NCI-H128 (cell line): ENCODE results near the gene EFHD1.
"Not testable (repeated sequence)": the region's sequence is repeated elsewhere in the genome, so short reads cannot be mapped to it uniquely, and the experiment has no call there.

Source experiments
- DNase-seq: peaks from one replicate; lab custom pipeline; 2025; ENCODE audit not compliant: unreplicated experiment; lab: John Stamatoyannopoulos, UW

Gene EFHD1

DNA sequence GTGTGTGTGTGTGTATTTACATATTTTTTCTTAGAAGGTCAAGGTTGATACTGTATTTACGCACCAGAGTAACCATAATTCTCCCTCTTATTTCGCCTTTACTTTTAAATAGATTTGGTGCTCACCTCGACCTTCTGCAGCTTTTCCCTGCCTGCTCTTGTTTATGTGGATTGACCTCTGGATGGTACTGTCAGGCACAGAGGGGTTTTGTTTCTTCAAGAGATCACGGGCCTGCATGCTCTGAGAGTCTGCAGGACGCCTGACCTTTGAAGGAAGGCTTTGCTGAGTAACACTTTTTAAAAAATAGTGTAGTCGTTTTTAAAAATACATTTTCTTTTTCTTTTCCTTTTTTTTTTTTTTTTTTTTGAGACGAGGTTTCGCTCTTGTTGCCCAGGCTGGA is 18.1 kb upstream of the EFHD1 start:
- DNase-seq: no peak

DNA sequence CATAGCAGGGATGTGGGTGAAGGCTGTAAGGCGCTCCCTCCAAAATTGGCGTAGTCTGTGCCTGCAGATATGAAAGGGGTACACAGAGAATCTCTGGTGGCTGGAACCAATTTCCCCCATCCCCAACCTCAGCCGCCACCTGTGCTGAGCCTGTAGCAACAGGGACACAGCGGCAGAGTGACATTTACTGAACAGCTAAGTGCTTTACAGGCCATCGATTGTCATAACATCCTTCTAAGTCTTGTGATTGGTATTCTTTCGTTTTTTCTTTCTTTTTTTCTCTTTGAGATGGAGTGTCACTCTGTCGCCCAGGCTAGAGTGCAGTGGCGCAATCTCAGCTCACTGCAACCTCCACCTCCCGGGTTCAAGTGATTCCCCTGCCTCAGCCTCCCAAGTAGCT is 12.2 kb upstream of the EFHD1 start:
- no peak for DNase-seq

DNA sequence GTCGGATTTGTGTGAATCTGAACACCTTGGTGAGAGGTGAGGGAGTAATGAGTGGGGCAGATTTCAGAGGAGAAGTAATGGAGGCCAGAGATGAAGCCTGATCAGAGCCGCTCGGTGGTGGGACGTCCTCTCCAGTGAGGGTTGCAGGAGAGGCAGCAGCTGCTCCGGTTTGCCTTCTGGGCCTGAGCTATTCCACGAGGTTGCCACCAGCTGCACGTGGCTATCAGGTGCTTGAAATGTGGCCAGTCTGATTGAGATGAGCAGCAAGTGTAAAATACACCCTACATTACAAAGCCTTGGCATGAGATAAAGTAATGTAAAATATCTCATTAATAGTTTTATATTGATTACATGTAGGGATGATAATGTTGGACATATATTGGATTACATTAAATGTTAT is 10.8 kb upstream of the EFHD1 start:
- no peak for DNase-seq

DNA sequence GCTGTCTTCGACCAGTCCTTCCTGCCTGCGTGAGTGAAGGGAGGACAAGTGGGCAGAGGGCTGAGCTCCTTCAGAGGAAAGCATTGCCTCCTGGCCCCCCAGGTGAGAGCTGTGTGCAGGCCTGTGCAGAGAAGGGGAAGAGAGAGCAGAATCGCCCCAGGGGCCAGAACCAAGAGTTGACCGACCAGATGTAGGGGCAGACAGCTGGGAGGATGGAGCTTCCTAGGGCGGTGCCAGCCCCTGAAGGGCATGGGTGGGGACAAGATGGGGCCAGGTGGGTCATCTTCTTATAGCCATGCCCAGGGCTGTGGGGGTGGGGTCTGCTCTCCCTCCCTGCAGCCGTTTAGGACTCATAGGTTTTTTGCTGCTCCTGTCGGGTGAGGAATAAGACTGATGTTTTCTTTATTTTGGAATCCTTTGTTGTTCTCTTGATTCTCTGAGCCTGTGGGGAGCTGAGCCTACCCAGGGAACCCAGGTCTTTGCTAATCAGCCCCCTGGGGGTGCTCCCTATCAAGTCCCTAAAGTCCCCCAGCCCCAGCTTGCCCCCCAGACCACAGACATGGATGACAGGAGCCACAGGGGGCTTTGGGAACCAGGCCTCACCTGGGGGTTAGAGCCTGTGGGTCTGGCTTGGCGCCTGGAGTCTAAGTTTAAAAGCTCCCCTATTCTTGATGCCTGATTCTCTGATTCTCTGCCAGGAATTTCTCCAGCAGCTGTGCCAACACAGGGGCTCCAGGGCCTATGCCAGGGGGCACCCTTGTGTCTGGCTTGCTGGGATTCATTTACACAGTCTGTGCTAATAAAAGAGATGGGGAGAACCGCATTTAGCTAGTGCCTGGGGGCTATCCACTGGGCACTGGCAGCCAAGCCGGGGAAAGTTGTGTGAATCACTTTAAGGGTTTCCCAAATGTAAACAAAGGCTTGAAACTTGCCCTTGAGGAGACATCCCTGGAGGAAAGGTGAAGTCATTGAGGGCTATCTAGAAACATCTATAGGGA is 9.3 kb upstream of the EFHD1 start:
- no peak for DNase-seq

DNA sequence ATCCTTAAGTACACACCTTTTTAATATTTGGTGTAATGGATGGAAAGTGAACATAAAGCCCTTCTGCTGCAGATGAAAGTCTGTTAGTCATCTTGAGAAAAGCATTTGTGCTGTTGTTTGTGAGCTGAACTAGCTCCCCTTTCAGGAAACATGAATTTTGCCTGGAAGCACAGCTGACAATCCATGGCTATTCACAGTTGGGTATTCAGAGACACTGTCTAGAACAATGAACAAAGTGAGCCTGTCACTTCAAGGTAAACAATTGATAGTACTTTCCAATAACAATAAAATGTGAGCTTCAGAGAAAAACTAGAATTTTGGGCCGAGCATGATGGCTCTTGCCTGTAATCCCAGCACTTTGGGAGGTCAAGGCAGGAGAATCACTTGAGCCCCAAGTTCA is 6.8 kb upstream of the EFHD1 start:
- no peak for DNase-seq

DNA sequence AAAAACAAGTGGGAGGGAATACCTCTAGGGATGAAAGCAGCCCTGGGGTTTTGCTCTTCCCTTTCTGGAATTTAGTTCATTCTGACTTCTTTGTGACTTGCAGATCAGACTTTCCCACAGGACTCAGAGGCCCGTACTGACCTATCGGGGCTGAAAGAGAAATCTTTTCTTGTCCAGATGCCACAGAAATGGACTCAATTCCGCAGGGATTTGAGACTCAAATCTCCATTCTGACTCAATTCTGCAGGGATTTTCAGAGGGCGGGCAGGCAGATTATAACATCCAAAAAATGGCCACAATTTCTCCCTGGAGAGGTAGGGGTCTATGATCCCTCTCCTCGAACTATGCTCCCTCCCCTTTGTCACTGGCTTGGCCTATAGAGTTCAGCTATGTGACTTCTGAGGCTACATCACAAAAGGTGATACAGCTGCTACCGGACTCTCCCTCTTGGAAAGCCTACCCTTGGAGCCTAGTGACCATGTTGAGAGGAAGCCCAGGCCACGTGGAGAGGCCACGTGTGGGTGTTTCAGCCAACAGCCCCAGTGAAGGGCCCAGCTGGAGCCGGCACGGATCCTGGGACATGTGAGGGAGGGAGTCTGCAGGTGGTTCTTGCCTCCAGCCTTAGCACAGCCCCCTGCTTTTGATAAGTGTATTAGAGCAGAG is 4.8 kb upstream of the EFHD1 start:
- no peak for DNase-seq

DNA sequence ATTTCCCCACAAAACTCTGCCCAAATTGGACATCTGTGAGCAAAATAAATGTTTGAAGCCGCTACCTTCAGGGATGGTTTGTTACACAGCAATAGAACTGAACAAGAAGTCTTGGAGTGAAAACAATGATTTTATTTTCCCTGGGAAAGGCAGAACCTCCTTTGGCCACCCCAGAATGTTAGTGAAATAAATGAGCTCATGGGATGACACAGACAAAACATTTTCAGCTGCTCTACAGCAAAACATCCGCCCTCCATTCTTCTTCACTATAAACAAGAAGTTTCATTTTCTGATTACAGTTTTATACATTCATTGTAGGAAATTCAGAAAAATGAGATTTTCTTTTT is 4.3 kb upstream of the EFHD1 start:
- DNase-seq: no peak

DNA sequence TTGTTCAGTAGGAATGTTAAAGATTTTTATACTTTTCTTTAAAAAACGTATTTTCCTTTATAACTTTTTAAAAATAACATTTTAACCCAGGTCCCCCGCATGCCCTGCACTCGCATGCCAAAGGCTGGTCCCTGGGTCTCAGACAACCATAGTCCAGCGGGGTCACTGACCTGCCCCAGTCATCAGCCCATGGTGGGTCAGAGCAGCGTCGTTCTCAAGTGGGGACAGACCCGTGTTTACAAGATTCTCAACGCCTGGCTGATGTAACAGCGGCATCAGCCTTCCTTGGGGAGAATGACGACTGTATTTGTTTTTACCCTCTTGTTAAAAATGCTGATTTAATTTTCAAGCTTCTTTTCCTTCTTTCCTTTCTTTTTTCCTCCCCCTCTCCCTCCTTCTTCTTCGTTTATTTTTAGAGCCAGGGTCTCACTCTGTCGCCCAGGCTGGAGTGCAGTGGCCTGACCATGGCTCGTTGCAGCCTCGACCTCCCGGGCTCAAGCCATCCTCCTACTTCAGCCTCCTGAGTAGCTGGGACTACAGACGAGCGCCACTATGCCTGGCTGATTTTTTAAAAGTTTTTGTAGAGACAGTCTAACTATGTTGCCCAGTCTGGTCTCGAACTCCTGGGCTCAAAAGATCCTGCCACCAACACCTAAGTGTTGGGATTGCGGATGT is 1.0 kb upstream of the EFHD1 start:
- no peak for DNase-seq

DNA sequence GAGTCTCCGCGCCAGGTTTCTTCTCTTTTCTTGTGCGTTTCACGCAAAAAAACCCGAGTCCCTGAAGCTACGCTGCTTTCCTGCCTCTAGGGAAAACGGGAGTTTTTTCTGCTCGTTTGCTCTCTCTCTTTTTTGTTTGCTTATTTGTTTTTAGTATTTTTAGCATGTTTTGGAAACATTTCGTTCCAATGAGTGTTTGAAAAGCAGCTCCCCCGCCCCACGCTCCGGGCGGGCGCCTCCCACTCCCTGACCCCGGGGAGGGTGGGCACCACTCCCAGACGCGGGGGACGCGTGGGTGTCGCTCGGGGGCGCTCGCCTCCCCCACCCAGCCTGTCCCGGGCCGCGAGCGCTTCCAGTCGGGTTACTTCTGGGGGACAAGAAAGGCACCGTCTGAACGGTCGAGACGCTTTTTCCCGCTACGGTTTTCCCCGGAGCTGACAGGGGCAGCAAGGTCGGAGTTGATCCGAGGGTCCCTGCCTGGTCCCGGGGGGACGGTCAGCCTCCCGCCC is 446 bp upstream of the EFHD1 start:
- DNase-seq: no peak

DNA sequence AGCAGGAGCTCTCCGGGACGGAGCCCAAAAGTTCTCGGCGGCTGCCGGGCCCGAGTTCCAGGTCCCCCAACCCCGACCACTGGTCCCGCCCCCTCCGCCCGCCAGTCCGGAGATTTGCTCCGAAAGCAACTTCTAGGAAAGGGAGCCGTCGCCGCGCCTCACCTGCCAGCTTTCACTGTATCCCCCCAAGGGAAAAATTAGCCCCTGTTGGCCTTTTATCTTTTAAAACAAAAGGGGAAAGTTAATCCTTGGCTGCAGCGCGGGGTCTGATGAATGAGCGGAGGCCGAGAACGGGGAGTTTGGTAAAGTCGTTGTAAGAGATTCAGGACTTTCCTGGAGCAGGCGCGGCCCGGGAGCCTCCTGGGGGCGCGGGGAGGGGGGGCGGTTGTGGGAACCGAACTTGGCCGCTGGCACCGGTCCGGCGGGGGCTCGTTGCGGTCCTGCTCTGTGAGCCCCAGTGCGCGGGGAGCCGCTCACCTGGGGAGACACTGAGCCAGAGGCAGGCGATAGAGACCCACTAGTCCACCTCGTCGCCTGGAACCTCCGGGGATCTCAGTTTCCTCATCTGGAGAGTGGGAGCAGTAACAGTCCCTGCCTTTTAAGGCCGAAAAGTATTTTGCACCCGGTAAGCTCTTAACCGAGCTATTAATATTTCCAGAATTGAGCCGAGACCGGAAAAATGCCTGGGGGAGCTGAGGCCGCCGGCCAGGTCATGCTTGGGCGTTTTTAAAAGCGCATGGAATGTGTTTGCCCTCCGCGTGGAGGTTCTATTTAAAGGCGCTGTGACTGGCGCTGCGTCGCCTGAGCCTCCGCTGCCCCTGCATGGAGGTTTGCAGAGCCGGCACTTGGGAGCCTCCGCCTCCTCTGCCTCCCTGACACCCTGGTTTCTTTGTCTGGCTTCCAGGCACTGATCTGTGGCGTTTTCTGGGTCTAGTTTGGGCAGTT is 1.1 kb downstream of the EFHD1 start:
- no peak for DNase-seq

DNA sequence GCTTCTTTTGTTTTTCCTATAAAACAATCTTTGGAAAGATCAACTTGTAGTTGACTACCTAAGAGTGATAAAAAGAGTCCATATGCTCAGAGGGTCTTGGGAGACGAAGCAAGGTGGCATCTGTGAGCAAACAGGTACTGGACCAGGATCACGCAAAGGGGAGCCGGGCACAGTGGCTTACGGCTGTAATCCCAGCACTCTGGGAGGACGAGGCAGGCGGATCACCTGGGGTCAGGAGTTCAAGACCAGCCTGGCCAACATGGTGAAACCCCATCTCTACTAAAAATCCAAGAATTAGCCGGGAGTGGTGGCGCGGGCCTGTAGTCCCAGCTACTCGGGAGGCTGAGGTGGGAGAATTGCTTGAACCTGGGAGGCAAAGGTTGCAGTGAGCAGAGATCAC is 2.0 kb downstream of the EFHD1 start:
- not testable (repeated sequence) for DNase-seq

DNA sequence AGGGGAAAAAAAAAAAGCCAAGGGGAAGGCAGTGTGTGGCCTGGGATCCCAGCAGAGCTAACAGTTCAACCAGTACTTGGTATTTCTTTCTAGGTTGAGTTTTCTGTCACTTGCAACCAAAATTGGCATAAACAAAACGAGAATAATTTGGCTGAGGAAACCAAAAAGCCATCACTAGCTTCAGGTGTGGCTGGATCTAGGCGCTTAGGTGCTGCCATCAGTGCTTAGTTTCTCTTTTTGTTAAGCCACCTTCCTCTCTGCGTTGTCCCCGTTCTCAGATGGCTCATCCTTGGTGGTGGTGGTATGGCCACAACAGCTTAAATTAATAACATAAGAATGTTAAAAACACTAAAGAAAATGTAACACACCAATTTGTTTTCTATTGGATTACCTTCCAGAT is 2.4 kb downstream of the EFHD1 start:
- no peak for DNase-seq

DNA sequence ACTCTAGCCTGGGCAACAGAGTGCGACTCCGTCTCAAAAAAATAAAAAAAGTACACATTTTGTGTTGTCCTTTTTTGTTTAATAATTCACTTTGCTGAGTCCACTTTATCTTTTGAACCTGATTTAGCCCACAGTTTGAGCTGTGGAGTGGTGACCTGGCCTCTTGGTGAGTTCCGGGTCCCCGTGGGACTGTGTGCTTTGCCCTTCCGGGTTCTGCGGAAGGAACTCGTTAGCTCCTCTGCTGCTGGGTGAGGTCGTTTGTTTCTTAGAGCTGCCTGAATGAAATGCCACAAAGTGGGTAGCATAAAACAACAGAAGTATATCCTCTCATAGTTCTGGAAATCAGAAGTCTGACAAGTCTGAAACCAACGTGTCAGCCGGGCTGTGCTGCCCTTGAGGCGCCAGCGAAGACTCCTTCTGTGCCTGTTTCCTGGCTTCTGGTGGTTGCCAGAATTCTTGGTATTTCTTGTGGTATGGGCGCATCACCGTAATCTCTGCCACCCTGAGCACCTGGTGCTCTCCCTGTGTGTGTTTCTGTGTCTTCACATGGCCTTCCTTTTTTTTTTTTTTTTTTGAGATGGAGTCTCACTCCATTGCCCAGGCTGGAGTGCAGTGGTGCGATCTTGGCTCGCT is 3.5 kb downstream of the EFHD1 start:
- DNase-seq: no peak

DNA sequence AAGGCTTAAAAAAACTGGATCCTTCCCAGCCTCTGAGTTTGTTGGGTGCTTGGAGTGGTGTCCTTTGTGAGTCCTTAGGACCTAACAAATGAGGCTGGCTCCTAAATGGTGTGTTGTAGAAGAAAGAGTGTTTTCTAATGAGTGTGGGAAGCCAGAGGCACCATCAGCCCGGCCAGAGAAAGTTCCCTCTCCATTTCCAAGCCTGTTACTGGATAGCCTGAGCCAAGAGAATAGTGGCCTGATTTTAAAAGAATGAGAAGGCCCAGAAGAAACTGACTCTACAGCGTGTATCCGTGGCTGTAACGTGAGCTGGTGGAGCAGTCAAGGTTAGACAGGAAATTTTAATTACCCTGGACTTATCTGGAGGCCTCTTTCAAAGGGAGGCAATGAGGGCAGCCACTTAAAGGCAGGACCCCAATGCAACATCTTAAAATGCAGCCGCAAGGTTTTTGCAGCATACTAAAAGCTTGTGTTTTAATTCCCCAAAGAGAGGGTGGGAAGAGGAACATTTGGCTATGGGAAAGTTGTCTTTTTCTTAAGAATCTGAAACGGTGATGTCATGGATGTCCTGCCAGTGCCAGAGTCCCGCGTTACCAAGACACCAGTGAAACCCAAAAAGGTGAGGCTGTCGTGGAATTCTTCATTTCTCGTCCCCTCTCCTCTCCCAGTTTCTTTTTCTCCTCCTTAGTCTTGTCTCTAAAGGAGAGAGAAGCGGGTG is 4.6 kb downstream of the EFHD1 start:
- no peak for DNase-seq

DNA sequence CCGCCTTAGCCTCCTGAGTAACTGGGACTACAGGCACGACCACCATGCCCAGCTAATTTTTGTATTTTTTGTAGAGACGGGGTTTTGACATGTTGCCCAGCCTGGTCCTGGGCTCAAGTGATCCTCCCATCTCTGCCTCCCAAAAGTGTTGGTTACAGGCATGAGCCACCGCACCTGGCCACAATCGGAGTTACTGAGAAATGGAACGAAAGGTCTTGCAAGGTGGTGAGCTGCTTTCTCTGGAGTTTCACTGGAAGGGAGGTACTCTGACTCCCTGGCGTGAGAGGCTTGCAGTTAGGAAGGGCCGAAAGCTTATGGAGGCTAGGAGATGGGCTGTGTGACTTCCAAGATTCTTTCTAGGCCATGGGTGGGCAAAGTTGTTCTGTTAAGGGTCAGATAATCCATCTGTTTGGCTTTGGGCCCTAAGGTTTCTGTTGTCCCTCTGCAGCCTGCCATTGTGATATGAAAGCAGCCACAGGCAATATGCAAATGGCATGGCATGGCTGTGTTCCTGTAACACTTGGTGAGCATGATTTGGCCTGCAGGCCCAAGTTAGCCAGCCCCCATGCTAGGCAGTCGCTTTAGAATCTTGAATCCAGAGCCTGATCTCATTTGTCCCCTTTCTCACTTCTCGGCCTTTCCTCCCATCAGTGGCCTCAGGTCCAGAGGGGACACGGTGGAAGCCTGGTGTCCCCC is 7.9 kb downstream of the EFHD1 start:
- DNase-seq: no peak

DNA sequence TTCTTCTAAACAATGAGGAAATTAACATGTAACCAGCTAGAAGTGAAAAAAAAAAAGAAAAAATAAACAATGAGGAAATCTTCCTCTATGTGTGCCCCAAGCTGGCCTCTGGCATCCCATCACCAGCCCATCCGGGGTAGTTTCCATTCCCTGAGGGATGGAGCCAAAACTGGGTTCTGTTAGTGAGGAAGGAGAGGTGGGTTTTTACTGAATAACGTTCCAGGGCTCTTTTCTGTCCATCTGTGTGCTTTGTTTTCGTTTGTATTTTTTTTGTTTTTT is 9.7 kb downstream of the EFHD1 start:
- DNase-seq: no peak

DNA sequence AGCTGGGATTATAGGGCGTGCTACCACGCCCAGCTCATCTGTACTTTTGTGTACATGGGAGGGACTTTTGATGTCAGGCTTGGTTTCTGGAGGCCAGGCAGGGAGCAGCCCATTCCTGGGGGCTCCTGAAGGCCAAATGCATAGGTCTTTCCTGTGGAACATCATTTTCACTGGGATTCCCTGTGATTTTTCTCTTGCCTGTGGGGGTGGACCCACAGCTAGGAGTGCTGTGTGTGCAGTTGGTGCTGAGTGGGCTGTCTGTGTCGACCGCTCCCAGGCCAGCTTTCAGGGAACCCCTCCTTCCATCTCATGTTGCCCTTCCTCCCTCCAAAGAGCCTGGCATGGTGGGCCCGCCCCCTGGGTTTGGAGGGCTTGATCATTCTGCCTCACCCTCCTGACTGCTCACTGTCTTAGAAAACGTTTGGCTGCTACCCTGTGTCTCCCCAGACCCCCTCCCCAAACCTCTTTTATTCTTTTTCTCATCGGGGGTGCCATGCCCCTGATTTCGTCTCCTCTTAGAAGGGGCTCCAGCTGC is 10.5 kb downstream of the EFHD1 start:
- no peak for DNase-seq

DNA sequence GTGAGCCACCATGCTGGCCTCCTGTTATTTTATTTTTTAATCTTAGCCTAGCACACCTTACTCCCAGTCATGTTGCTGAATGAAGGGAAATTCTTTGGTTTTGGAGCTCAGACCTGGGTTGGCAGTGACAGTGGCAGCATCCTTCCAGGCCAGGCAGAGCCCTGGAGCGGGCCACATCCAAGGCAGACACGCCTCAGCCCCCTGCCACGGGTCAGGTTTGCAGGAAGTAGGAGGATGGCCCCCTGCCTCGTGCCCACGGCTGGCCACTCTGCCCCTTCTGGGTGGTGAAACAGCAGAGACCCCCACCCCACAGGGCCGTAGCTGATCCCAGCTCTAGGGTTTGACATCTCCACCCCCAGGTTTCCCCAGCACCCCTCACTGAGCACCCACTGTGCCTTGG is 11.7 kb downstream of the EFHD1 start:
- DNase-seq: no peak

DNA sequence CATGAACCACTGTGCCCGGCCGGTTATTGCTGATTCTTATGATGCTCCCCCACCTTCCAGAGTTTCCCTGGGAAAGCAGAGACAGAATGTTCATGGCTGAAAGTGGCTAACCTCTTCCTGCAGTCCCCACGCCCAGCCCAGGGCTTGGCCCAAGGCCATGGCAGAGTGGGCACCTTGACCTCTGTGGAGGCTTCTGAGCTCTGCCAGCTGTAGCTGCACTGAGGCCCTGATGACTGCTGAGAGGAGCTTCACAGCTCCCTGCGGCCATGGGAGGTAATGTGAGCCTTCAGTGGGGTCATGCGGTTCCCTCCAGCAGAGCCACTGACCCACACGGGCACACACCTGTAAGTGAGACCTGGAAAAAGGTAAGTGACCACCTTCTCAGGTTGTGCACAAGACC is 13.3 kb downstream of the EFHD1 start:
- no peak for DNase-seq
